HG03060 (cell line): ENCODE data around the gene C15orf39.
"Not testable (repeated sequence)": the region's sequence is repeated elsewhere in the genome, so short reads cannot be mapped to it uniquely, and the experiment has no call there.

Experiments used
- ATAC-seq: cut with Tn5 transposase; IDR thresholded peaks from one replicate; pipeline ENCODE4 v1.9.1; 2021; ENCODE audit warnings: low read depth, moderate number of reproducible peaks; ENCODE audit not compliant: unreplicated experiment

Gene C15orf39

GRCh38 chr15:75258620-75259343, 57.1 kb downstream of the C15orf39 start:
- ATAC-seq: not testable (repeated sequence)

DNA sequence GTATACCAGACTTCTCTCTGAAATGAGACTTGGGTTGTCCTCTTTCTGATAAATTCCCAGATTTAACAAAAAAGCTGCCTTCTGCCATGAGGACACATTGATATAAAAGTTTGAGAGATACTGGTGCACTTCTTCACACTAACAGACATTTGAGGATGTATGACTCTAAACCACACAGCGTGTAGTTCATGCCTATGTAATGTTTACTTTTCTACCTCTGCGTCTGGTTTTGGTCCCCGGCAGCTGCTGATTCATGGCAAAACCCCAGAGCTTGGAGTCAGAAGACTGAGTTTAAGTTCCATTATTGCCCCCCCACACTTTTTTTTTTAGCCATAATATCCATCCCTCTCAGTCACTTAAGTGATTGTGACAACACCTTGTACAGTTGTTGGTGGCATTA, 58.2 kb downstream of the C15orf39 start:
- not testable (repeated sequence) for ATAC-seq
